NCI-H526 treated with DMSO at 0.1 percent for 48 hours (cell line): ENCODE measurements around the gene SMYD4.
"Not testable (repeated sequence)": the region's sequence is repeated elsewhere in the genome, so short reads cannot be mapped to it uniquely, and the experiment has no call there.

Experiments used
- DNase-seq: peaks from one replicate; lab custom pipeline; 2025; lab: John Stamatoyannopoulos, UW

SMYD4 gene

GRCh38 chr17:1754430-1755112, 75.1 kb downstream of the SMYD4 start:
- no peak for DNase-seq

DNA sequence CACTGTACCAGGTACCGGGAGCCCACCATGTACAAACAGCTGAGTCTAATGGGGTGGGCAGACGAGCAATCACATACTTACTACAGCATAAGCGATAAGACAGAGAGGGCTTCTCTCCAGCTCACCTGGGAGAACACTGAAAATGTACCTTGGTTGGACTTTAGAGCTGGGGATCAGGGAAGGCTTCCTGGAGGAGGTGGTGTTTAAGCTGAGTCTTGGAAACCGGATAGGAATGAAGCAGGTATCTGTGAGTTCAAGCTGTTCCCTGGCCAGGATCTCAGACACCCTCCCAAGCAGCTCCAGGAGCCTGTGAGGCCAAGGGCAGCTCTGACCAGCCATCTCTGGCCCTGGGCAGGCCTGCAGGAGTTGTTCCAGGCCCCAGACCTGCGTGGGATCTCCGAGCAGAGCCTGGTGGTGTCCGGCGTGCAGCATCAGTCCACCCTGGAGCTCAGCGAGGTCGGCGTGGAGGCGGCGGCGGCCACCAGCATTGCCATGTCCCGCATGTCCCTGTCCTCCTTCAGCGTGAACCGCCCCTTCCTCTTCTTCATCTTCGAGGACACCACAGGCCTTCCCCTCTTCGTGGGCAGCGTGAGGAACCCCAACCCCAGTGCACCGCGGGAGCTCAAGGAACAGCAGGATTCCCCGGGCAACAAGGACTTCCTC, 75.8 kb downstream of the SMYD4 start:
- no peak for DNase-seq

DNA sequence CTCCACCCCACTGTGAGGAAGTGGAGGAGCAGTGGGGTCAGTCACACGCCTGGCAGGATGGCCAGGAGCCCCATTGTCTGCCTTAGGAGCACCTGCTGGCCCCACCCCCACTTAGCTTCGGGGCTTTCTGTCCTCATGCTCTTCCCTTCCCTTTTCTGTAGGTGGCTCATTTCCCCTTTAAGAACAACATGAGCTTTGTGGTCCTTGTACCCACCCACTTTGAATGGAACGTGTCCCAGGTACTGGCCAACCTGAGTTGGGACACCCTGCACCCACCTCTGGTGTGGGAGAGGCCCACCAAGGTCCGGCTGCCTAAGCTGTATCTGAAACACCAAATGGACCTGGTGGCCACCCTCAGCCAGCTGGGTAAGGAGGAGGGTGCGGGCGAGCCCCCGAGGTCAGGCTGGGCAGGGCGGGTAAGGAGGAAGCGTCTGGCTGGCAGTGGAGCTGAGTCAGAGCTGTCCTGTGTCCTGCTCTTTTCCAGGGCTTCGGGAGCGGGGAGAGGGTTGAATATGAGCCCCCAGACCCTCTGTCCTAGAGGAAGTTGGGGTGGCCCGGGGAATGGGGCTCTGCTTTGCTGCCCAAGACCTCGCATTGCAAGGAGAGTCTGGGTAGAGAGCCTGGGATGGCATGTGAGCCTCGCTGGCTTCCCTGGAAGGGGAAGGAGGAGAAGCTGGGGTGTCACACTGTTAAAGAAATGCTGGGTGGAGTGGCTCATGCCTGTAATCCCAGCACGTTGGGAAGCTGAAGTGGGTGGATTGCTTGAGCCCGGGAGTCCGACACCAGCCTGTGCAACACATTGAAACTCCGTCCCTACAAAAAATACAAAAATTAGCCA, 77.1 kb downstream of the SMYD4 start:
- DNase-seq: no peak

DNA sequence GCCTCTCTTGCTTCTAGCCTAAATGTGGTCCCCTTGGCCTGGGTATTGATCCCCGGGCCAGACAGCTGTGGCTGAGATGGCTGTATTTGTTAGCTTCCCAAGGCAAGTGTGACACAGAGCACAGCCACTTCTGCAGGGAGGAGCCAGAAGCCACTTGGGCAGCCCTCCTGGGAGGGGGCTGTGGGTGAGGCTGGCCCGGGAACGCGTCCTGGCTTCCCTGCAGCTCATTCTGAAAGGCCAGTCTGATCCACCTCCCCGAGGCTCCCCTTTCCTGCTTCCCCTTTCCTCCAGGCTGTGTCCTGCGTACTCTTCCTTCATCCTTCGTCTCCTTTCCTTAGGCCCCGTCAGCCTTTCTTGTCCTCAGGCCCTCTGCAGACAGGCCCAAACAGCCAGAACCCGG, 79.1 kb downstream of the SMYD4 start:
- DNase-seq: no peak

DNA sequence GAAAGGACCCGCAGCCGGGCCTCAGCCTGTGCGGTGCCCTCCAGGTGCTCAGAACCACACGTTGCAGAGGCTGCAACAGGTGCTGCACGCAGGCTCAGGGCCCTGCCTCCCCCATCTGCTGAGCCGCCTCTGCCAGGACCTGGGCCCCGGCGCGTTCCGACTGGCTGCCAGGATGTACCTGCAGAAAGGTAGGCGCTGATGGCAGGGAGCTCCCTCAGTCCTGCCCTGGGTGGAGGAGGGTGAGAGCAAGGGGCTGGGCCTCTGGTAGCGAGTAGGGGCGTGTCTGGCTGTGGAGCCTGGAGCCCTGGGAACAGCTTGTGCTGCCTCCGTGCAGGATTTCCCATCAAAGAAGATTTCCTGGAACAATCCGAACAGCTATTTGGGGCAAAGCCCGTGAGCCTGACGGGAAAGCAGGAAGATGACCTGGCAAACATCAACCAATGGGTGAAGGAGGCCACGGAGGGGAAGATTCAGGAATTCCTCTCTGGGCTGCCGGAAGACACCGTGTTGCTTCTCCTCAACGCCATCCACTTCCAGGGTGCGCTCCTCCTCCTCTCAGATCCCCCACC, 82.6 kb downstream of the SMYD4 start:
- no peak for DNase-seq

DNA sequence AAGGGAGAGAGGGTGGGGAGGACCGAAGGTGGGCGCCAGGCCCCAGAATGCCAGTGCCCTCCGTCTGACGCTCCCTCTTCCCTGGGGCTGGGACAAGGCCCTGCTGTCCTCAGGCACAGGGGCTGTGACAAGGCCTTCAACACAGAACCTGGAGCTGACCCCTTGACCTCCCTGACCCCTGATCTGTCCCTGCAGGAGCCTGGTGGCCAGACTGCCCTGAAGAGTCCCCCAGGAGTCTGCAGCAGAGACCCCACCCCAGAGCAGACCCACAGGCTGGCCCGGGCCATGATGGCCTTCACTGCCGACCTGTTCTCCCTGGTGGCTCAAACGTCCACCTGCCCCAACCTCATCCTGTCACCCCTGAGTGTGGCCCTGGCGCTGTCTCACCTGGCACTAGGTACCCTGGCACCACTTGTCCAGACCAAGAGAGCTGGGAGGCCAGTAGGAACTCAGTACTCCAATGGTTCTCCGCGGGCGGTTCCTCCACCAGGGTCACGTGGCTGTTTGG, 84.1 kb downstream of the SMYD4 start:
- DNase-seq: no peak

GRCh38 chr17:1744551-1745512, 84.9 kb downstream of the SMYD4 start:
- no peak for DNase-seq

DNA sequence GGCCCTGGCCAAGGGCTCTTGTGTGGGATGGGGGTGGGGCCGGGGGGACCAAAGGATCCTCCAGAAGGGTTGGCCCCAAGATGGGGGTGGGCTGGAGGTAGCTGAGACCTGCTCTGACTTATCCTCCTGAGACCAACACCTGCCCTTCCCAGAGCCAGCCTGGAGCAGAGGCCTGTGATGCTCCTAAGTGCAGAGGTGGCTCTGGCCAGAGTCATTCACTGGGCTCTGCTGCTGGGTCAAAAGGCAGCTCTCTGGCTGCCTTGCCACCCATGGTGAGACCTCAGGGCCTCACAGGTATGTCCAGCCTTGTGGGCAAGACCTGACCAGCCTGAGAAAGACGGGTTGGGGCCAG, 86.6 kb downstream of the SMYD4 start:
- DNase-seq: no peak

DNA sequence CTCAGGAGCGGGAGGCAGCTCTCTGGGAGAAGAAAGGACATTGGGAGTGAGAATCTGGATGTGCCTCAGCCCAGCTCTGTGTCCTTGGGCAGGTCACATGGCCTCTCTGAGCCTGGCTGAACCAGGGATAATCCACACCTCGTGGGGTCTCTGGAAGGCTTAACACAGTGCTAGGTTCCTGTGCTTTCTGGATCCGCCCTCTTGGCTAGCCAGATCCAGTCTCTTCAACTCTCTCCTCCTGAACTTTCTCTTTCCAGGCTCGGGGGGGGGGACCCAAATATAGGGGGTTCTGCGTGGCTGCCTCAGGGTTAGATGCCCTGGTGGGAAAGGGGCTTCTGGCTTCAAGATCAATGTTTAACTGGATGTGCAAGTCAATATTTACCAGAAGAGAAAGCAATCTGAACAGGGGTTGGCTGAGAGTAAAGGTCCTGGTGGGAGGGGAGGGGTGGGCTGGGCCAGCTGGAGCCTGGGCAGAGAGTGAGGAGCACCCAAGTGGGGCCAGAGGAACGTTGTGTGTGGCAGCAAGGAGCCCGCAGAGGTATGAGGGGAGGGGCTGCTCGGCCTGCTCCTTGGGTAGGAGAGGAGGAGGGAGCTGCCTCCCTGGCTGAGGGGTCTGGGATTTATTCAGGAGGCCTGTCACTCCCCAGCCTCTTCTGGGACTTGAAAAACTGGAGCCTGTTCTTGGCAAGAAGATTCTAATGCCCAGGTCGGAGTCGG, 87.2 kb downstream of the SMYD4 start, which contains the start of gene SERPINF2:
Gene SERPINF2 (plus strand): TSS at position 501 of the 717 bp plus-strand sequence. CDS start 2,125 bp downstream, outside the sequence.
- no peak for DNase-seq

- not testable (repeated sequence) for DNase-seq
Observed at GRCh38 chr17:1741899-1742298, 87.8 kb downstream of the SMYD4 start.

GRCh38 chr17:1737531-1738291, 92.0 kb downstream of the SMYD4 start:
- DNase-seq: no peak

DNA sequence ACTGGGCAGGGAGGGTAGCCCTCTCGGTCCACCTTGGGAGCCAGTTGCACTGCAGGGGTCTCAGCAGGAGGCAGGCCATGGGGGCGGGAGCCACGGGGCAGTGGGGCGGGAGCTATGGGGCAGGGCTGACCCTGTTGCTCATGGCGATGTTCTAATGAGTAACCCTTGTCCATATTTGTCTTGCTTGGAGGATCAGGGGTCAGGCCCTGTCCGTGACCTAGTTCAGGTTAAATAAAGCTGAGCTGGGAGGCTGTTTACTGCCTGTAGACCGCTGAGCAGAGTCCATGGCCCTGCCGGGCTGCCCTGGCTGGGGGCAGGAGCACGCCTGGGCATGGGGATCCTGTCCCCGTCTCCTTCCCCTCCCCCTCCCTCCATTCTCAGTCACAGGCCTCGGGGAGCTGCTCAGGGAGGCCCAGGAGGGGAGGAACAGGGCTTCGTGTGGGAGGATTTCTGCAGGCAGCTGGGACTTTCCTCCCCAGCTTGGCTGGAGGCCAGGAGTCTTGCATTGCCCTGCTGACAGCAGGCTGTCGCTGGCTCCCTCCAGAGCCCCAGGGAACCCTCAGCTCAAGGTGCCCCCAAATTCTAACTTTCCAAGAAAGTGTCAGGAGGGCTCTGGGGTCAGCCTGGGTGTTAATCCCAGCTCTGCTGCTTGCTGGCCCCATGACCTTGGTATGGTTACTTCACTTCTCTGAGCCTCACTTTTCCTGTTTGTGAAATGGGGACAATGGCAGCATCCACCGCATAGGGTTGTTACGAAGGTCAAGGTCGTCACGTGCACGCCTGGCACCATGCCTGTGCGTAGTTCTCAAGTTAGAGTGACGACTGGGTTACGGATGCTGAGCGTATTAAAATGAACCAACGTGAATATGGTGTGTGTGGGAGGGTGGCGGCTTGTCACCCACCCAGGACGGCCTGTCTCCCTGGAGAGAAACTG, 93.1 kb downstream of the SMYD4 start:
- DNase-seq: no peak

DNA sequence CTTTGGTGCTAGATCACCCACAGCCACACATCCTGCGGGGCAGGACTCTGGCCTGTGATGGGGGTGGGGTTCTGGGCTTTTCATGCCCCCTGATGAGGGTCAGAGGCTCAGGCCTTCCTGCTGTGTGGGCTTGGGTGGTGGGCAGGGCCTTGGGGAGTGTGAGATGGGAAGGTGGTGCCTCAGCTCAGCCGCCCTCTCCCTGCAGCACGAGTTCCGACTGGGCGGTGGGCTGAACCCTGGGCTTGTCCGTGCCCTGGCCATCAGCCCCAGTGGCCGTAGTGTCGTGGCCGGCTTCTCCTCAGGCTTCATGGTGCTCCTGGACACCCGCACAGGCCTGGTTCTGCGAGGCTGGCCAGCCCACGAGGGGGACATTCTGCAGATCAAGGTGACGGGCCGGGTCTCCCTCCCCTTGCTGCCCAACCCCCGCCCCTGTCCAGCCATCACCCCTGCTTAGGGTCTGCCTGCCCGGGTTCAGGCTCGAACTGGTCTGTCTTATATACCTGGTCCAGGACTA, 93.8 kb downstream of the SMYD4 start:
- no peak for DNase-seq

- DNase-seq: no peak
Observed at GRCh38 chr17:1735418-1735817, 94.3 kb downstream of the SMYD4 start.

DNA sequence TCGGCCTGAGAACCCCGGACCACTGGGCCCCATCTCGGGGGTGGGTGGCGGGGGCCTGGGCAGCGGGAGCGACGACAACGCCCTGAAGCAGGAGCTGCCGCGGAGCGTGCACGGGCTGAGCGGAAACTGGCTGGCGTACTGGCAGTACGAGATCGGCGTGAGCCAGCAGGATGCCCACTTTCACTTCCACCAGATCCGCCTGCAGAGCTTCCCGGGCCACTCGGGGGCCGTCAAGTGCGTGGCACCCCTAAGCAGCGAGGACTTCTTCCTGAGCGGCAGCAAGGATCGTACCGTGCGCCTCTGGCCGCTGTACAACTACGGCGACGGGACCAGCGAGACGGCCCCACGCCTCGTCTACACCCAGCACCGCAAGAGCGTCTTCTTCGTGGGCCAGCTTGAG, 95.9 kb downstream of the SMYD4 start:
- DNase-seq: no peak

GRCh38 chr17:1732833-1733321, 96.8 kb downstream of the SMYD4 start:
- DNase-seq: no peak

- DNase-seq: no peak
Observed at GRCh38 chr17:1732241-1732832, 97.4 kb downstream of the SMYD4 start.

DNA sequence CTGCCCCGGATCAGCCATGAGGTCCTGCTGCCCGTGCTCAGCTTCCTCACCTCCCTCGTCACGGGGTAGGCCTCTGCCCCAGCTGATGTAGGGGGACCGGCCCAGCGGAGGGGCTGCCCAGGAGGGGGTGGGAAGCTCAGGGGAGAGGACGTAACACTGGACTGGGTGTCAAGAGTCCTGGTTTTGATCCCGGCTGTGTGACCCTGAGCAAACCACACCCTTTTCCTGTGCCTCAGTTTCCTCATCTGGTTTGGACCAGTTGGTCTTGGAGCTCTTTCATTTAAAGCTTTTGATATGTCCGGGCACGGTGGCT, 98.6 kb downstream of the SMYD4 start:
- DNase-seq: no peak
